GM21390 (cell line): ENCODE measurements around the gene TGDS.
"Not testable (repeated sequence)": the region's sequence is repeated elsewhere in the genome, so short reads cannot be mapped to it uniquely, and the experiment has no call there.

Experiments
- ATAC-seq: cut with Tn5 transposase; IDR thresholded peaks from one replicate; pipeline ENCODE4 v1.9.1; 2021; ENCODE audit not compliant: unreplicated experiment

TGDS gene

GRCh38 chr13:94595950-94596574 lies at the start of gene TGDS:
Gene TGDS (minus strand): TSS chr13:94596152. CDS start chr13:94596136, 16 bp downstream.
- peak; percentile 94 for ATAC-seq

GRCh38 chr13:94641409-94641941 lies 45.5 kb upstream of the TGDS start:
- ATAC-seq = no peak

- ATAC-seq = no peak
These were observed 44.8 kb upstream of the TGDS start for GRCh38 chr13:94640721-94641120.

GRCh38 chr13:94637677-94638076 lies 41.7 kb upstream of the TGDS start:
- ATAC-seq = not testable (repeated sequence)

- no peak for ATAC-seq
These were observed 41.1 kb upstream of the TGDS start for GRCh38 chr13:94636942-94637578.

GRCh38 chr13:94636096-94636495 lies 40.1 kb upstream of the TGDS start:
- ATAC-seq = not testable (repeated sequence)

- ATAC-seq = no peak
These were observed 36.5 kb upstream of the TGDS start for GRCh38 chr13:94632226-94632980.

GRCh38 chr13:94630858-94631257 lies 34.9 kb upstream of the TGDS start:
- ATAC-seq = no peak

- ATAC-seq = no peak
These were observed 27.4 kb upstream of the TGDS start for GRCh38 chr13:94623316-94623715.

GRCh38 chr13:94622344-94622743 lies 26.4 kb upstream of the TGDS start:
- ATAC-seq = no peak

GRCh38 chr13:94620286-94620896 lies 24.4 kb upstream of the TGDS start:
- ATAC-seq = peak; percentile 85

- no peak for ATAC-seq
These were observed 21.5 kb upstream of the TGDS start for GRCh38 chr13:94617389-94618000.

- no peak for ATAC-seq
These were observed 17.1 kb upstream of the TGDS start for GRCh38 chr13:94613051-94613450.

- no peak for ATAC-seq
These were observed 16.1 kb upstream of the TGDS start for GRCh38 chr13:94612050-94612449.

GRCh38 chr13:94610475-94610874 lies 14.5 kb upstream of the TGDS start:
- no peak for ATAC-seq

GRCh38 chr13:94609196-94609595 lies 13.2 kb upstream of the TGDS start:
- no peak for ATAC-seq

GRCh38 chr13:94608586-94608985 lies 12.6 kb upstream of the TGDS start:
- ATAC-seq = no peak

GRCh38 chr13:94607939-94608338 lies 12.0 kb upstream of the TGDS start:
- ATAC-seq = no peak

GRCh38 chr13:94607056-94607455 lies 11.1 kb upstream of the TGDS start:
- ATAC-seq = no peak

GRCh38 chr13:94602467-94602866 lies 6.5 kb upstream of the TGDS start:
- ATAC-seq = no peak
